ENCODE data around the gene PPP6R2. TPM values are rescaled to one million over a fixed set of nuclear protein-coding genes. Genes with fewer than 3 reads are reported as not detected.
A peak's percentile ranks its signal among the peaks of the same experiment; 100 is the strongest.

PPP6R2 gene
- total and polyA plus RNA-seq, 2 of the 8 experiments (the other 6 are each of a cell fraction or from before 2014, with no cell fraction given), result 25.0 to 32.2 TPM

GRCh38 chr22:50474710-50475651 lies 131.9 kb downstream of the PPP6R2 start, which contains the start of gene SBF1:
TSS of gene SBF1 (minus strand) at chr22:50475035. CDS start at chr22:50474840, 195 bp downstream.
- ChIA-PET CTCF (ENCODE audit: partially characterized antibody) (interaction anchor here (1.7 kb wide), 1 partner anchor 51 kb away, joined by 4 read pairs; the partner anchor contains the start of gene SCO2), POLR2A (ENCODE audit: partially characterized antibody) (interaction anchor here (0.8 to 2.0 kb wide), 3 partner anchors 9 to 50 kb away, joined by 3 to 20 read pairs (median 6); partner anchors contain the start of gene SCO2)
- H3K79me2 ChIP-seq (ENCODE audit: control insufficient read depth in 1 of 2, insufficient read depth in 2 of 2, low read length in 2 of 2), result peaks cover 0 to 44% of the 10 kb centered on the region in 2 experiments; a peak in 3 of 4 replicates
- DNase-seq (ENCODE audit: low read depth in 1 of 2, low spot score in 2 of 2) (peak in 1 of 2 experiments; percentile 95), FAIRE-seq (no peak)
- peak within 1 kb of the TSS; percentile 85 for H3K4ac ChIP-seq (replicated peaks; ENCODE audit: insufficient read length, low read depth, low read length)
- no peak within 1 kb of the TSS for H4K5ac ChIP-seq (ENCODE audit: insufficient read length, low read depth, low read length)
- H2AFZ ChIP-seq (ENCODE audit: low read length), result no peak within 1 kb of the TSS
- peak within 1 kb of the TSS; percentile 52 for H4K91ac ChIP-seq (replicated peaks; ENCODE audit: insufficient read length, low read length)
- H3K23ac ChIP-seq (ENCODE audit: insufficient read length), result no peak within 1 kb of the TSS
- peak within 1 kb of the TSS; percentile 39; the same call in 1 of the 2 replicates for H2BK12ac ChIP-seq (ENCODE audit: low read depth, low read length)
- peak within 1 kb of the TSS; percentile 19; the same call in 1 of the 2 replicates for H2BK15ac ChIP-seq (ENCODE audit: low read length)
- peak within 1 kb of the TSS; percentile 82 for H3K56ac ChIP-seq (replicated peaks; ENCODE audit: insufficient read length, low read depth, low read length)
- peak within 1 kb of the TSS; percentile 92 for H4K8ac ChIP-seq (ENCODE audit: extremely low read depth, insufficient read depth, low read length)
- peak within 1 kb of the TSS; percentile 35 to 96 (median 58) for H3K9ac ChIP-seq (replicated peaks in 1 of 4; ENCODE audit: extremely low read depth in 1 of 4, low read depth in 3 of 4, low read length in 3 of 4)
- H3K36me3 ChIP-seq (ENCODE audit: control insufficient read depth in 2 of 4, insufficient read depth in 4 of 4, low read length in 3 of 4), result no peaks in the 10 kb centered on the region
- peaks cover 1 to 9% (median 4%) of the 10 kb centered on the region in 4 experiments; a peak in 6 of 7 replicates for H3K27me3 ChIP-seq (replicated peaks in 1 of 4; ENCODE audit: control insufficient read depth in 3 of 4, extremely low read depth in 1 of 4, insufficient read depth in 3 of 4, low read length in 3 of 4)
- 0 out of 2 replicates have a peak within 1 kb of the TSS, but pooled peaks have one; percentile 3 for H2AK5ac ChIP-seq (ENCODE audit: low read depth, low read length)
- H3K79me1 ChIP-seq (ENCODE audit: low read depth, low read length), result peaks cover 24% of the 10 kb centered on the region
- no peak within 1 kb of the TSS; the same call in 1 of the 2 replicates for H3K27ac ChIP-seq (ENCODE audit: low read depth, low read length)
- H3K14ac ChIP-seq (ENCODE audit: insufficient read length), result no peak within 1 kb of the TSS
- peak within 1 kb of the TSS; percentile 15 for H2BK120ac ChIP-seq (replicated peaks; ENCODE audit: low read depth, low read length)
- peaks cover 0 to 25% (median 16%) of the 10 kb centered on the region in 4 experiments; a peak in 6 of 7 replicates for H3K4me1 ChIP-seq (replicated peaks in 1 of 4; ENCODE audit: control insufficient read depth in 3 of 4, insufficient read depth in 4 of 4, low read length in 3 of 4)
- peaks cover 8% of the 10 kb centered on the region; the same call in 1 of the 2 replicates for H3K23me2 ChIP-seq (ENCODE audit: low read depth, low read length)
- H2BK20ac ChIP-seq (ENCODE audit: low read length), result peak within 1 kb of the TSS; percentile 95; the same call in 1 of the 2 replicates
- peak within 1 kb of the TSS; percentile 53 to 84 (median 60) for H3K4me3 ChIP-seq (ENCODE audit: extremely low read depth in 1 of 4, insufficient read depth in 2 of 4, low read depth in 3 of 4, low read length in 4 of 4)
- H3K9me3 ChIP-seq (ENCODE audit: insufficient read depth in 2 of 2, low read depth in 1 of 2, low read length in 1 of 2), result no peaks in the 10 kb centered on the region
- peak within 1 kb of the TSS; percentile 67 to 81 for H3K4me2 ChIP-seq (ENCODE audit: insufficient read depth in 1 of 2, low read depth in 2 of 2, low read length in 2 of 2)
- 12% methylated on average over 29 of the region's 97 CpGs; no CpG with 5 or more reads in 1 of the 2 experiments for WGBS, 2 experiments (ENCODE audit: extremely low coverage in 1 of 2, insufficient coverage in 1 of 2, insufficient read length in 1 of 2, insufficient replicate concordance in 2 of 2, low coverage in 1 of 2, low lambda C conversion rate in 2 of 2, missing lambda C conversion rate in 1 of 2)
- peak within 1 kb of the TSS; percentile 44; the same call in 1 of the 2 replicates for H2BK5ac ChIP-seq (ENCODE audit: low read depth, low read length)
- H3K18ac ChIP-seq (ENCODE audit: extremely low read depth, low read length), result peak within 1 kb of the TSS; percentile 78
- peaks cover 34 to 40% of the 10 kb centered on the region in 2 experiments for H4K20me1 ChIP-seq (replicated peaks in 1 of 2; ENCODE audit: control insufficient read depth in 1 of 2, insufficient read depth in 2 of 2, low read length in 2 of 2)
- TF ChIP-seq, protein P1, sequence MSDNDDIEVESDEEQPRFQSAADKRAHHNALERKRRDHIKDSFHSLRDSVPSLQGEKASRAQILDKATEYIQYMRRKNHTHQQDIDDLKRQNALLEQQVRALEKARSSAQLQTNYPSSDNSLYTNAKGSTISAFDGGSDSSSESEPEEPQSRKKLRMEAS (IDR thresholded peaks at IDR 0.05), result 0 out of 2 replicates have a peak, but pooled peaks have one; percentile 44
- TF ChIP-seq POU5F1 (IDR thresholded peaks at IDR 0.05; ENCODE audit: low read depth, low read length) (no peak), TAF1 (IDR thresholded peaks at IDR 0.05; ENCODE audit: low read depth, low read length) (peak; percentile 58), PHF8 (conservative IDR thresholded peaks at IDR 0.05; ENCODE audit: low read depth, low read length) (peak; percentile 68), YY1 (IDR thresholded peaks at IDR 0.05; ENCODE audit: low read depth, low read length) (peak; percentile 87; the same call in 1 of the 2 replicates), TBP (IDR thresholded peaks at IDR 0.05; ENCODE audit: low read depth, low read length) (peak; percentile 51; the same call in 1 of the 2 replicates), NRF1 (IDR thresholded peaks at IDR 0.05; ENCODE audit: low read depth, low read length) (peak; percentile 74)
- TF ChIP-seq, protein P2, sequence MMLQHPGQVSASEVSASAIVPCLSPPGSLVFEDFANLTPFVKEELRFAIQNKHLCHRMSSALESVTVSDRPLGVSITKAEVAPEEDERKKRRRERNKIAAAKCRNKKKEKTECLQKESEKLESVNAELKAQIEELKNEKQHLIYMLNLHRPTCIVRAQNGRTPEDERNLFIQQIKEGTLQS (IDR thresholded peaks at IDR 0.05; ENCODE audit: insufficient read depth, low read depth, low read length), result no peak
